Measurements from ENCODE around the gene RADIL. TPM values are rescaled to one million over a fixed set of nuclear protein-coding genes. Genes with fewer than 3 reads are reported as not detected.
A peak's percentile ranks its signal among the peaks of the same experiment; 100 is the strongest.

Gene RADIL
- total RNA-seq, 2 experiments from 2014 or later, result 0.17 to 0.28 TPM

GRCh38 chr7:4781366-4782069 lies 102.0 kb downstream of the RADIL start:
- POLR2A ChIA-PET, result no interaction called here
- no peak for ATAC-seq (ENCODE audit: low read depth)
- no peak overlapping the region for H3K27ac Mint-ChIP-seq

GRCh38 chr7:4779118-4779517 lies 104.4 kb downstream of the RADIL start:
- no peaks in the 10 kb centered on the region for H3K27me3 Mint-ChIP-seq
- DNase-seq (no peak), ATAC-seq (ENCODE audit: low read depth) (no peak)
- H3K4me3 Mint-ChIP-seq, result no peak overlapping the region
- H3K36me3 Mint-ChIP-seq, result peaks cover 14% of the 10 kb centered on the region
- no peaks in the 10 kb centered on the region for H3K9me3 Mint-ChIP-seq
- POLR2A ChIA-PET, result no interaction called here
- H3K27ac Mint-ChIP-seq, result no peak overlapping the region
- H3K4me1 Mint-ChIP-seq, result peaks cover 24% of the 10 kb centered on the region

More at GRCh38 chr7:4781366-4782069, 102.0 kb downstream of the RADIL start:
- no peaks in the 10 kb centered on the region for H3K9me3 Mint-ChIP-seq
- H3K27me3 Mint-ChIP-seq, result no peaks in the 10 kb centered on the region
- H3K4me1 Mint-ChIP-seq, result peaks cover 11% of the 10 kb centered on the region
- H3K4me3 Mint-ChIP-seq, result no peak overlapping the region
- no peak for DNase-seq
- H3K36me3 Mint-ChIP-seq, result peaks cover 6% of the 10 kb centered on the region

GRCh38 chr7:4775848-4776623 lies 107.5 kb downstream of the RADIL start:
- H3K4me3 Mint-ChIP-seq, result peak overlapping the region; percentile 99
- no peaks in the 10 kb centered on the region for H3K27me3 Mint-ChIP-seq
- peak overlapping the region; percentile 99 for H3K27ac Mint-ChIP-seq
- POLR2A ChIA-PET, result interaction anchor here (0.7 to 3.7 kb wide), 17 partner anchors 8 to 621 kb away, joined by 3 to 43 read pairs (median 4); partner anchors contain the start of gene RADIL
- no peaks in the 10 kb centered on the region for H3K9me3 Mint-ChIP-seq
- peaks cover 12% of the 10 kb centered on the region for H3K36me3 Mint-ChIP-seq
- H3K4me1 Mint-ChIP-seq, result peaks cover 29% of the 10 kb centered on the region
- ATAC-seq (ENCODE audit: low read depth) (peak; percentile 35), DNase-seq (no peak)

- POLR2A ChIA-PET, result interaction anchor here (0.7 to 3.7 kb wide), 19 partner anchors 9 to 621 kb away, joined by 3 to 43 read pairs (median 4); partner anchors contain the start of genes RADIL and RBAK
- DNase-seq (peak; percentile 95), ATAC-seq (ENCODE audit: low read depth) (peak; percentile 91)
- H3K4me3 Mint-ChIP-seq, result peak within 1 kb of the TSS; percentile 99
- peaks cover 11% of the 10 kb centered on the region for H3K36me3 Mint-ChIP-seq
- peak within 1 kb of the TSS; percentile 99 for H3K27ac Mint-ChIP-seq
- H3K27me3 Mint-ChIP-seq, result no peaks in the 10 kb centered on the region
- no peaks in the 10 kb centered on the region for H3K9me3 Mint-ChIP-seq
- peaks cover 29% of the 10 kb centered on the region for H3K4me1 Mint-ChIP-seq
Measured at GRCh38 chr7:4775250-4775847, 108.2 kb downstream of the RADIL start, which contains the start of gene AP5Z1. TSS of gene AP5Z1 (plus strand) at chr7:4775623. CDS start at chr7:4775716, 93 bp downstream.

- DNase-seq, result peak; percentile 55
- H3K4me1 Mint-ChIP-seq, result peaks cover 29% of the 10 kb centered on the region
- POLR2A ChIA-PET, result interaction anchor here (0.7 to 3.7 kb wide), 15 partner anchors 9 to 271 kb away, joined by 3 to 43 read pairs (median 4); partner anchors contain the start of genes RADIL and RBAK
Measured at GRCh38 chr7:4774658-4775249, 108.8 kb downstream of the RADIL start.

GRCh38 chr7:4774007-4774406 lies 109.5 kb downstream of the RADIL start:
- no peaks in the 10 kb centered on the region for H3K9me3 Mint-ChIP-seq
- peak overlapping the region; percentile 99 for H3K4me3 Mint-ChIP-seq
- ATAC-seq (ENCODE audit: low read depth) (no peak), DNase-seq (no peak)
- POLR2A ChIA-PET, result interaction anchor here (2.4 to 3.7 kb wide), 4 partner anchors 16 to 132 kb away, joined by 23 to 43 read pairs (median 29); no protein-coding TSS in a partner anchor
- peak overlapping the region; percentile 99 for H3K27ac Mint-ChIP-seq
- no peaks in the 10 kb centered on the region for H3K27me3 Mint-ChIP-seq
- H3K4me1 Mint-ChIP-seq, result peaks cover 29% of the 10 kb centered on the region
- peaks cover 11% of the 10 kb centered on the region for H3K36me3 Mint-ChIP-seq

More at GRCh38 chr7:4774658-4775249, 108.8 kb downstream of the RADIL start:
- H3K9me3 Mint-ChIP-seq, result no peaks in the 10 kb centered on the region
- ATAC-seq (ENCODE audit: low read depth), result peak; percentile 13
- H3K36me3 Mint-ChIP-seq, result peaks cover 11% of the 10 kb centered on the region
- H3K4me3 Mint-ChIP-seq, result peak overlapping the region; percentile 99
- peak overlapping the region; percentile 99 for H3K27ac Mint-ChIP-seq
- H3K27me3 Mint-ChIP-seq, result no peaks in the 10 kb centered on the region

- Mint-ChIP-seq H3K4me1 (peaks cover 24% of the 10 kb centered on the region), H3K4me3 (no peak overlapping the region), H3K27ac (no peak overlapping the region), H3K36me3 (peaks cover 8% of the 10 kb centered on the region), H3K9me3 (no peaks in the 10 kb centered on the region), H3K27me3 (no peaks in the 10 kb centered on the region)
- DNase-seq, result no peak
- POLR2A ChIA-PET, result no interaction called here
- ATAC-seq (ENCODE audit: low read depth), result no peak
Measured at GRCh38 chr7:4772306-4772705, 111.2 kb downstream of the RADIL start.

- POLR2A ChIA-PET, result no interaction called here
- Mint-ChIP-seq H3K4me3 (no peak overlapping the region), H3K9me3 (no peaks in the 10 kb centered on the region), H3K36me3 (peaks cover 8% of the 10 kb centered on the region), H3K4me1 (peaks cover 20% of the 10 kb centered on the region), H3K27me3 (no peaks in the 10 kb centered on the region), H3K27ac (no peak overlapping the region)
- no peak for ATAC-seq (ENCODE audit: low read depth)
- DNase-seq, result no peak
Measured at GRCh38 chr7:4771737-4772136, 111.8 kb downstream of the RADIL start.

GRCh38 chr7:4770886-4771285 lies 112.6 kb downstream of the RADIL start:
- Mint-ChIP-seq H3K36me3 (peaks cover 4% of the 10 kb centered on the region), H3K9me3 (no peaks in the 10 kb centered on the region), H3K27ac (no peak overlapping the region), H3K27me3 (no peaks in the 10 kb centered on the region), H3K4me3 (no peak overlapping the region), H3K4me1 (peaks cover 14% of the 10 kb centered on the region)
- DNase-seq (no peak), ATAC-seq (ENCODE audit: low read depth) (no peak)
- POLR2A ChIA-PET, result no interaction called here

- no peaks in the 10 kb centered on the region for H3K9me3 Mint-ChIP-seq
- no peaks in the 10 kb centered on the region for H3K27me3 Mint-ChIP-seq
- DNase-seq, result no peak
- no peak overlapping the region for H3K4me3 Mint-ChIP-seq
- H3K27ac Mint-ChIP-seq, result no peak overlapping the region
- ATAC-seq (ENCODE audit: low read depth), result no peak
- H3K36me3 Mint-ChIP-seq, result peaks cover 3% of the 10 kb centered on the region
- POLR2A ChIA-PET, result interaction anchor here (0.7 kb wide), 1 partner anchor 23 kb away, joined by 3 read pairs; no protein-coding TSS in a partner anchor
- peaks cover 11% of the 10 kb centered on the region for H3K4me1 Mint-ChIP-seq
Measured at GRCh38 chr7:4769761-4770160, 113.8 kb downstream of the RADIL start.

GRCh38 chr7:4768597-4769569 lies 114.6 kb downstream of the RADIL start:
- Mint-ChIP-seq H3K9me3 (no peaks in the 10 kb centered on the region), H3K4me1 (peaks cover 3% of the 10 kb centered on the region), H3K4me3 (no peak overlapping the region), H3K27ac (no peak overlapping the region), H3K36me3 (no peaks in the 10 kb centered on the region), H3K27me3 (no peaks in the 10 kb centered on the region)
- POLR2A ChIA-PET, result interaction anchor here (0.7 kb wide), 1 partner anchor 24 kb away, joined by 3 read pairs; no protein-coding TSS in a partner anchor
- DNase-seq, result no peak
- no peak for ATAC-seq (ENCODE audit: low read depth)
